HG03354 (cell line): ENCODE measurements around the gene MDGA2.
"Not testable (repeated sequence)": the region's sequence is repeated elsewhere in the genome, so short reads cannot be mapped to it uniquely, and the experiment has no call there.

Experiments
- ATAC-seq: cut with Tn5 transposase; IDR thresholded peaks from one replicate; pipeline ENCODE4 v1.9.1; 2021; ENCODE audit warnings: mild to moderate bottlenecking; ENCODE audit not compliant: unreplicated experiment, poor library complexity, severe bottlenecking

MDGA2 gene

DNA sequence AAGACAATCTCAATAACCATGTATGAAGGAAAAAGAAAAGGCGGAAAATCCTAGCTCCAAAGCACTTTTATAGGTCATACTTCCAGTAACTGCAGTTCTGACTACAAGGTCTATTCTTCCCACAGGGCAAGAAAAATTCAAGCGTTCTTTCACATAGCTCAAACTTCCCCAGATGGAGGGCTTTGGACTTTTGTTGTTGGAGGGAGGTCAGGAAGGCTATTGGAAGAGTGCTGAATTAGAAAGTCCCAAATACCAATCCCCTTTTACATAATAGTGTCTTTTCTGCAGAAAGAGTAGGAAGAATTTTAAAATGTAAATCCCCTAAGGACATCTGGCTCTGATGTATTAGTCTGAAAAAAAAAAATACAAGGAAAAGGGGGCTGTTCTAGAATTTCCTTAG is 309.4 kb downstream of the MDGA2 start:
- ATAC-seq, result no peak

DNA sequence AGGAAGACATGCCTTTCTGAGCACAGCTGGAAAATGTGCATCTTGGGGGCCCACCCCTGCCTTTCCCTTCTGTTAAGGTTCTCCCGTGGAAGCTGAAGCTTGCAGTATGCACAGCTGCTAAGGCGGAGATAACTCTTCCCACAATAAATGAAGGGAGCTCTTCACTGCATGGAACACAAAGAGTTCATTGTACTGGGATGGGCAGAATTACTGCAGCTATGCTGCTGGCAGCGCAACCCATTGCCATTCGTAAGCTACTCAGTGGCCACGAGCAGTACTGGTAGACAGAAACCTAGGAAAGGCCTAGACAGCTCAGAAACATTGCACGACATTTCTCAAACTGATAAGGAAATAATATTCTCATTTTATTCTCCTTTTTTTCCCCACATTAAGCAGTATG is 310.2 kb downstream of the MDGA2 start:
- no peak for ATAC-seq

DNA sequence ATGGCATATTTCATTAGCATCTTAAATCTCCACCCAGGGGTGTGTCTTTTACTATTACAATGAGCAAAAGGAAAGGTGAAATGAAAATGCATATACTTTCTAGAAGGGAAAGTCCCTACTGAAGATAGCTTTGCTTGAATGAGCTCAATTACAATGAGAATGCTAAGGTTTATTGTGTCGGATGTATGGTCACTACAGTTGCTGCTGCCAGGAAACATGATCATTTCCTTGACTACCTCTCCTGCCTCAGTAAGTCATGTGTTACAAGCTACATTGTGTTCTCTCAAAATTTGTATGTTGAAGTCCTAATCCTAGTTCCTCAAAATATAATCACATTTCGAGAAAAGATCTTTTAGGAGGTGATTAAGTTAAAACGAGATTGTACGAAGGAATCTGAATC is 322.2 kb downstream of the MDGA2 start:
- ATAC-seq, result no peak

DNA sequence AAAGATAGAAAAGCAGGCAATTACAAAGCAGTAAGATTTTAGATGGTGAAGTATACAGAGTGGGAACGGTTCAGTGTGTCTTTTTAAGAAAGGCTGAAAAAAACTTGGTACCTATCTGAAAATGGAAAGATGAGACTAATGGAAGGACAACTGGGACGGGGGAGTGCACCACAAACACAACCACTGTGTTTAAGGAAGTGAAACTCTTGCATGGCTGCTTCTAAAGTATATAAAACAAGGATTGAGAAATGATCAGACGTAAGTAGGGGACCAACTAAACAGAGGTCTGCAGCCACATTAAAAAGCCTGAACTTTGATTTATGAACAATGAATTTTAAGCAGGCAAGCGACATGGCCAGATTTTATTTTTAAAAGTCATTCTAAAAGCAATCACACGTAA is 328.6 kb downstream of the MDGA2 start:
- no peak for ATAC-seq

DNA sequence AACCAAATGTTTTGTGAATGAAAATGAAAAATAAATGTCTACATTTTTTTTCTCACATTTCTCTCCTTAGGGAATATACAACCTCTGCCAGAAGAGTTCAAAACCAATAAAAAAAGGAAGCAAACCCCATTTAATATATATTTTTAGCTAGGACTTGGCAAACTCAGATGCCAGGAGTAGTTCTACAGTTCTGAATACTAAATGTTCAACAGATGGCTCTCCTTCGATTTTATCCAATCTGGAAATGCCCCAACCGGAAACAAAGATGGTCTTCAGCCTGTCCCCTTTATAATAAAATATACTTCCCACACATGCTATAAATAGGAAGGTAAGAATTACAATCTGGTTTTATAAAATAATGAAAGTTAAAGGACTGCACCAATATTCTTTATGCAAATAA is 330.4 kb downstream of the MDGA2 start:
- ATAC-seq, result no peak

DNA sequence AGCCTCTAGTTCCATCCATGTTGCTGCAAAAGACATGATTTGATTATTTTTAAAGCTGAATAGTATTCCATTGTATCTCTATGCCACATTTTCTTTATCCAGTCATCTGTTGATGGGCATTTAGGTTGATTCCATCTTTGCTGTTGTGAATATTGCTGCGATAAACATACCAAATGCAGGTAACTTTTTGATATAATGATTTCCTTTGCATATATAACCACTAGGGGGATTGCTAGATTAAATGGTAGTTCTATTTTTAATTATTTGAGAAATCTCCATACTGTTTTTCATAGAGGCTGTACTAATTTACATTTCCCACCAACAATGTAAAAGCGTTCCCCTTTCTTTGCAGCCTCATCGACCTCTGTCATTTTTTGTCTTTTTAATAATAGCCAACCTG is 342.5 kb downstream of the MDGA2 start:
- no peak for ATAC-seq

DNA sequence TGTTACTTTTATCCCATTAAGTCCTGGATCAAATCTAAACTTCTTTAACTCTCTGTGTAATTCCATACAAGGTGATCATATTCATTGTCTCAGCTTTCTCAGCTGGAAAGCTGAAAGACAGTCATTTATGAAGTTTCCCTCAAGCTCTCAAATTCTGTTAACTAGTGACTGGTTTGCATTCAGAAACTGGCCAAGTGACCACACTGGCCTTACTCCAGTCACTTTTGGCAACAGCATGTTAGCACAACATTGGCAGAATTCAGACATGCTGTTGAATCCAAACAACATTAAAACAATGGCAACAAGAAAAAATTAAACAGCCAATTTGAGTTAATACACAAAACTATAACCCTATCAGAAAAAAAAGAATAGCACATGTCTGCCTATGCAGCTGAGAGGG is 343.3 kb downstream of the MDGA2 start:
- ATAC-seq, result no peak

DNA sequence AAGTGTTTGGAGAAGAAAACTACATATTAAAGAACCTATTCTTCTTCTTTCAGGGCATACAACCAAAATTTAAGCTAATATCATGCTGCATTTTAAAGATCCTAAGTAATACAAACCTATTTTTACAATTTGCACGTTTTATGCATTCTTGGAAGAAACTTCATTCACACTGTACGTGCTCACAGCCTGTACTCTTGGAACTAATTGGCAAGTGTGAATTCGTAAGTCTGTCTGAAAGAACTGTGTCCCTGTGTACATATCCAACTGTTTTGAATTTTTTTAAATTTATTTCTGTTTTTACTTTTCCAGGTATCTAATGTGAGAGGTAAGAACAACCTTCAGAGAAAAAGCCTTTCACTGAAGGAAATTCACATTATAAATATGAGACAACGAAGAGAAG is 347.0 kb downstream of the MDGA2 start:
- ATAC-seq, result no peak

DNA sequence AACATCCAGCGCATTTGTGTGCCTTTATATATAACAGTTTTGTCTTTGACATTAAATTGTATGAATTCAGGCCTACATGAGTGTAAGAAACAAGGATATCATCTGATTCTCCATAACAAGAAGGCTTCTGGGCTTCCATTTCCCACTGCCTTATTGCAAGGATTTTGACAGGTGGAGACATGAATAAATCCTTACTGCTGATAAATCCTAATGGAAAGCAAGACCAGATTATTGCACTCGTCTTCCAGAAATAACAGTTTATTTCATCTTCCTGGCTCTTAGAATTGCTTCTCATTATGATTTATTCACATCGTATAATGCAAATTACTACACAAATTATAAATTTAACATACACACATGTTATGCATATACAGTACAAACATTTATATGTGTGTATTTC is 348.1 kb downstream of the MDGA2 start:
- no peak for ATAC-seq

DNA sequence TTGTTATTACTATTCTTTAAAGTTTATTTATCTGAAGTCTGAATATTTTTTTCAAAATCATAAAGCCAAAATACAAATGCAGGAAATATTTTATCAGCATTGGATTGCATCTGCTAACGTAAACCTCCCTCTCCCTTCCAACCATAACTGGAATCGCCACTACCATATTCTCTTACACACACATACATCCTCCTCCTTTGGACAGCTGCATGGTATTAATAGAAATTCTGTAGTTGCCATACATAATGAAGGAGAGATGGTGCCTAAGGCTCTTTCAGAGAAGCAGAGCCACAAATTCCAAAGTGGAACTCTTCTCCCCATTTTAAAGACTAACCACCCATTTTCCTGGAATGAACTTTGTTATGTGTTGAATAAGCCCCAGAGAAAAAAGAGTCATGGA is 352.7 kb downstream of the MDGA2 start:
- ATAC-seq, result no peak

DNA sequence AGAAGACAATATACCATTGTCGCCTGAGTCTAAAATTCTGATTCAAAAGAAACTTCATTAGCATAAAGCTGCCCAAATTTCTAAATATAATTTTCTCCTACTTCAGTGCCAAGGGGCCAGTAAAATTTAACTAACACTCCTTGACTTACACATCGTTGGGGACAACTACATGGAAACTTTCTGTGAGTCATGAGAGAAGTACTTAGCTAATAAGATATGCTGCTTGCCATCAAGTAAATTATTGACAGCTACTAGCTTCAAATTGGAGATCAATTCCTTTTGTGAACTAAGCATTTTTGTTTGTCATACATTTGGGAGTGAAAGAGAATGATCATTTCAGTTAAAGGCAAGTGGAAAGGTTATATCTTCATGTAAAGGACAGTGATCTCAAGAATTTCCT is 373.3 kb downstream of the MDGA2 start:
- no peak for ATAC-seq

DNA sequence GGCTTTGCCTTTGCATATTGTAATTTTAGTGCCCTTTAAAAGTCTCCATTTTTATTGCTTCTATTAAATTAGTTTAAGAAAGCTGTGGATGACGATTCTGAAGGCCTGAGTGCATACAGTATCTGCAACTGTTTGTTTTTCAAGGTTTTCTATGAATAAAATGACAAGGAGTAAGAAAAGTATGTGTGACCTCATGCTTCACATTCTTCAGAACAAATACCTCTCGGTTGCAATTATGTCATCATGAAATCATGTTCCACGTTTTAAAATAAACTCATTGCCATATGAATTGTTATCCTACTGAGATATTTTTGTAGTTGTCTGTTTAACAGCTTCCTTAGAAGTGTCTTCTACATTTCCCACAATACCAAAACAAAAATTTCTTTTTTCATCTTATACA is 374.6 kb downstream of the MDGA2 start:
- ATAC-seq, result no peak

DNA sequence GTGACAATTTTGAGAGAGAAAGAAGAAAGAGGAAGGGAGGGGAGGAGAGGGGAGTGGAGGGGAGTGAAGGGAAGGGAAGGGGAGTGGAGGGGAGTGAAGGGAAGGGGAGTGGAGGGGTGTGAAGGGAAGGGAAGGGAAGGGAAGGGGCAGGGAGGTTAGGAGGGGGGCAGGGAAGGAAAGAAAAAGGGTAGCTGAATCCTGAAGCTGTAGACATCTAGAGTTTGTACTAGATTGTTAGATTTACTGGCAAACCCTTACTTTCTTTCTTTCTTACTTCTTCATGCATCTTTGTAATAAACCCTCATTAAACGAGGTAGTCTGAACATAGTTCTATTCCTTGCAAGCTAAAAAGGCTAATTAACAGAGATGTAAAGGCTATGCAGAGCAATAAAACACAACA is 378.0 kb downstream of the MDGA2 start:
- ATAC-seq, result no peak

DNA sequence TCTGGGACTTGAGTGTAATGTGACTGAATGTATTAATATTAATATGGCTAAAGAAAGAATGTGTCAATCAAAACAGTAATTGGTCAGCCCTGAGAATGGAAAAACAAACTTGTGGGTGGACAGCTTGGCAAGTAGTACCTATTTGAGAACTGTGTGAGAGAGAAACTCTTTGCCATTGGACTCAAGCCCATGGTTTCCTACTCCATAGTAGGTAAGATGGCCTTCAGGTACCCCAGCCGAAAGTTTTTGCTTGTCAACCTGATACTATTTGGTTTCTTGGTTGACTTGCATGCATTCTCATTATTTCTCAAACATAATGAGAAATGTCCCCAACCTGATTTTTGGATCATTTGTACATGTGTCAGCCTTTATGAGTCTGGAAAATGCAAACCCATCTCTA is 391.1 kb downstream of the MDGA2 start:
- ATAC-seq, result no peak

DNA sequence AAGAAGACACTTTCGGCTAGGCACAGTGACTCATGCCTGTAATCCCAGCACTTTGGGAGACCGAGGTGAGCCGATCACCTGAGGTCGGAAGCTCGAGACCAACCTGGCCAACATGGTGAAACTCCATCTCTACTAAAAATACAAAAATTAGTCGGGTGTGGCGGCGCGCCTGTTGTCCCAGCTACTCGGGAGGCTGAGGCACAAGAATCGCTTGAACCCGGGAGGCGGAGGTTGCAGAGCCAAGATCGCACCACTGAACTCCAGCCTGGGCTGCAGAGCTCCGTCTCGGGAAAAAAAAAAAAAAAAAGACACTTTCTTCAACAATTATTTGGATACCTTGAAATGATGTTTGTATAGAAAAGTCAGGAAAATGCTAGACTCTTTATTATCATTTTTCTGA is 393.6 kb downstream of the MDGA2 start:
- ATAC-seq, result not testable (repeated sequence)

DNA sequence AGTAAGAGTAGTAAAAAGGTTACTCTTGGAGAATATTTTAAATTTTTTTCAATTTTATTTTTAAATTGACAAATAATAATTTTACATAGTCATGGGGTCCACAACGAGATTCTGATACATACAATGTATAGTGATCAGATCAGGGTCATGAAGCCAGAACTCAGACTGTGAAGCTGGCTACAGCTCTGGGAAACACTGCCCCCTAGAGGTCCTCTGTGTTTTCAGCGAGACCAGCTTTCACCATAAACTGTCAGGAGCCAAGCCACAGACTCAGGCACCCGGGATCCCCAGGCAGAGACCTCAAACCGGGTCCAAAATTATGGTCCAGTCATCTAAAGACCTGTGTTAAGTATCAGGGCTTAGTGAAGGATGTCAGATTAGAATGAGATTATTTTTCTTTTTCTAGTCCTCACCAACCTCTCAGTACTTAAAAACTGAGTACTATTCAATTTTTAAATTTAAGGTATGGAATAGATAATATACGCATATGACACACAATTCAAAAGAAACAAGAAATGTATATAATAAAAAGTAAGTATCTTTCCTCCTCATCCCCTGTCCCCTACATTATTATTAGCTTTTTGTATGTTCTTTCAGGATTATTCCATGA is 397.1 kb downstream of the MDGA2 start:
- ATAC-seq, result peak; percentile 79

DNA sequence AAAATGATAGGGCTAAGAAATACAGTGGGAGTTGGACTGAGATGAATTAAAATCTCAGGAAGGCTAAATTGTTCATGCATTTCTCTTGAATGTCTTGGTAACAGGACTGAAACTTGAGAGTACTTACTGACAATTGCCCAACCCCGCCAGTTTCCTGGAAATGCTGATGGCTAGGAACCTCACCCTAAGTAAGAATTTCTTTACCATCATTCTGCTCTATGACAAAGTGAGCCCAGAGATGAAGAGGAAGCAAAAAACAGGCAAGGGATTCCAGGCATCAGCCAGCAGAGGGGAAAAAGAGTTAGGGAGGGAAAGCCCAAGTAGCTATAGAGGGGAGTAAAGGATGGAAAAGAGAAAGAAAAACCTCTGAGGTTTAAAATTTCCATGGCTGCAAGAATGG is 397.7 kb downstream of the MDGA2 start:
- no peak for ATAC-seq

DNA sequence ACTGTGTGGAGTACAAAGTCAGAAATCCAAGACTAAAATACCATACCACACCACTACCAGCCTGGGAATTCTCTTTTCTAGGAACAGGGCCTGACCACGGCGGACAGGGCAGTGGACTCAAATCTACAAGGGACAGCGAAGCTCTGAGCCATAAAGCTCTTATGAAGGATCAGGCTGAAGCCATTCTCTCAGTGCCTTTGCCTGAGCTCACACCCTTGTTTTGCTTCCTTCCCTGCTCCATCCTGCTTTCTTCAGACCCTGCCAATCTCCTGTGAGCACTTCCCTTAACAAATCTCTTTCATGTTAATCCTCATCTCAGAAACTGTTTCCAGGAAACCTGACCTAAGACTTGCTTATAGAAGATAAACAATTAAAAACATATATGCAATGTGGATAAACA is 398.5 kb downstream of the MDGA2 start:
- no peak for ATAC-seq

DNA sequence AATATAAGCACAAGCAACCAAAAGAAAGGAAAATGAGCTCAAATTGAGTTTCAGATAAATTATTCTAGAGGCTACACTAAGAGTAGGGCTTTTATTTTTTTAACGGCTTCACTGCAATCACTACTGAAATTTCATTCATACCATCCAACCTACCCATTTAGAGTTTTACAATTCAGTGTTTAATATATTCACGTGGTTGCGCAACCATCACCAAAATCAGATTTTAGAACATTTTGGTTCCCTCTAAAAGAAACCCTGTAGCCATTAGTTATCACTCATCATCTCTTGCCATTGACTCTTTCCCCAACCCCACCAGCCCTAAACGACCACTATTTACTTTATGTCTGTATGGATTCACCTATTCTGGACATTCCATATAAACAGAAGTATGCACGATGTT is 401.5 kb downstream of the MDGA2 start:
- no peak for ATAC-seq

DNA sequence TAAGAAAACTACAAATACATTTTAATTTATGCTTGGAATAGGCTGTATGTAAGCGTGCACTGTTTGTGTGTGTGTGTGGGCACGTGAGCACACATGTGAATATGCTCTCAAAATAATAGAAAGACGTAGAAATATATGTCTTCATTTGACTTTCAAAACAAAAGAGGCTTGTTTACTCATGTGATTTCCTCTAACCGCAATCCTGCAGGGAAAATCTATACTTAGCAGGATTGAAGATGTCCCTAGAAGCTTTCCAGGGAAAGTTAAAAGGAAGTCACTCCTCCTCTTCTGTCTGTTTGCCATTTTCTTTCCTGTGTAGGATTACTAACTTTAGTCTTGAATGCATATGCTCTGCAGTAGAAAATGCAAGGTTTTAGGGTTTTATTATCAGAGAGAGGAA is 404.7 kb downstream of the MDGA2 start:
- ATAC-seq, result no peak

DNA sequence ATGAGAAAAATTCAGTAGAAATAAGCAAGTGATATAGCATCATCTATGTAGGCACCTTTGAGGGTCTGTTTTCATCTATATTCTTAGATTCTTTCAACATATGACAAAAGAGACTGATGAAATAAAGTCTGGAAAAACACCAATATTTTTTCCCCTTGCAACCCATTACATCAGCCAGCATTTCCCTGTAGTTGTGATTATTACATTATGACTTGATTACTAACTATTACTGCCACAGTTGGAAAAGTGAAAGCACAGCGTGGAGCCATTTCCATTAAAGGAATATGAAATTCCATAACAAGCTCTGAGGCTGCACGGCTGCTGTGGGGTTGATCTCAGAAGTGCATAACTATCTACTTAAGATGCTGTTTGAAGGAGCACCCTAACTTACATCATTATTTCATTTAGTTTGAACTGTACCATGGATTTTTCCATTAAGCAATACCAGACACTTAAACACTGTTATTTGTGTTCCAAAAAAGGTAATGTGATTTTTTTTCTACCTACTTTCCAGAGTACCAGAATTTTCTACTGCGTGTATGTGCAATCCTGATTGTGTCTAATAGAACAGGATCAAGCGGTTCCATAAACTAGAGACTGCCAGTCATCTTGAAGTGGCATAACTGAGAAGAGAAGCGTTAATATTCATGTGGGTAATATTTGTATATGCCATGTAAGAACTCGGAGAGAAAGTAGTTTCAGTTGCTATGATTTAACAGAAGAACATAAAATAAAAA is 405.5 kb downstream of the MDGA2 start:
- ATAC-seq, result no peak

DNA sequence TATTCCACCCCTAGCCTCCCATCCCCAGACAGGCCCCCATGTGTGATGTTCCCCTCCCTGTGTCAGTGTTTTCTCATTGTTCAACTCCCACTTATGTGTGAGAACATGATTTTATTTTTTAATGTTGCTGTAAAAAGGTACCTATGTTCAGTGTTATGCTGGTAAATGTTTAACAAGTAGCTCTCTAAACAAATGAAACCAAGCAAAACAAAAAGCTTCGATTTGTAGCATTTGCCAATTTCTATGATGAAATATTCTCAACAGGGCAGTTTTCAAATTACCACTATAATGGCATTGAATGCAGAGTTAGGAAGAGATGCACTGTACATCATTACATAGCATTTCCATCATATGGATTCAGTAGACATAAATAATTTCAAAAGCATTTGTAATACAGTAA is 410.6 kb downstream of the MDGA2 start:
- no peak for ATAC-seq
